PC-3 (cell line): ENCODE measurements around the gene VPS33B.

ENCODE experiments used
- CTCF ChIP-seq: fragments of 300-600 bp; sonication (generic); conservative IDR thresholded peaks from 2 replicates; pipeline ENCODE4 v1.5.1; 2017; ENCODE audit warnings: antibody characterized with exemption, low read depth, mild to moderate bottlenecking, low read length
- EZH2 ChIP-seq: fragments of 300-600 bp; sonication (generic); IDR thresholded peaks from one replicate; pipeline ENCODE4 v1.6.1; 2017; ENCODE audit warnings: antibody characterized with exemption, mild to moderate bottlenecking, low read length; ENCODE audit not compliant: unreplicated experiment

- TF ChIP-seq CTCF (no peak), EZH2 (no peak)
These were observed 72.3 kb downstream of the VPS33B start for GRCh38 chr15:90949979-90950675.
